Endothelial cell of umbilical vein (primary cell): ENCODE measurements around the gene TECTA. TPM values are rescaled to one million over a fixed set of nuclear protein-coding genes. Genes with fewer than 3 reads are reported as not detected.
A peak's percentile ranks its signal among the peaks of the same experiment; 100 is the strongest.

Experiments
- BruUV-seq: library from RNA; stranded (reverse); fragments of 400-500 nt; replicated peaks from 2 replicates; lab custom pipeline; 2021; lab: Mats Ljungman, UMichigan
- CTCF ChIA-PET: fragments of 300-600, 350-600 bp; sonication (Branson Sonifier 250); formaldehyde crosslinking; loops from one replicate; lab custom pipeline; 2021; ENCODE audit warnings: antibody characterized with exemption, inconsistent platforms; lab: Charles Lee
- POLR2A ChIA-PET: fragments of 300-600, 350-600 bp; sonication (Branson Sonifier 250); formaldehyde crosslinking; loops from one replicate; lab custom pipeline; 2021; ENCODE audit warnings: antibody characterized with exemption, inconsistent platforms; lab: Charles Lee
- DNase-seq: peaks from one replicate; pipeline ENCODE4 v3.0.0-alpha.2; 2011; ENCODE audit warnings: low read depth, low spot score
- FAIRE-seq: peaks from 2 replicates; lab custom pipeline; 2011; peaks lifted over from hg19 to GRCh38; lab: Jason Lieb, UNC
- H2AFZ ChIP-seq: 2 replicates; pipeline ENCODE4 v1.6.0; 2012; ENCODE audit warnings: low read depth, low read length, control low read depth, inconsistent platforms
- H3K27ac ChIP-seq: 2 replicates; pipeline ENCODE4 v1.5.1; 2011; ENCODE audit warnings: low read depth, mild to moderate bottlenecking, control low read depth, low read length, moderate library complexity; ENCODE audit not compliant: insufficient read depth
- H3K27me3 ChIP-seq, 2 experiments: 2 replicates each; pipeline versions ENCODE4 v1.6.0 to v1.6.1; 2011; ENCODE audit warnings: low read length in 2 of 2, mixed read lengths in 1 of 2; ENCODE audit not compliant: control insufficient read depth in 2 of 2, insufficient read depth in 2 of 2
- H3K36me3 ChIP-seq, 2 experiments: 2 replicates in 1 of 2; 3 replicates in 1 of 2; pipeline ENCODE4 v1.5.1; 2011; ENCODE audit warnings: low read length in 2 of 2, mild to moderate bottlenecking in 1 of 2, moderate library complexity in 1 of 2; ENCODE audit not compliant: control insufficient read depth in 2 of 2, insufficient read depth in 2 of 2; ENCODE audit errors: extremely low read depth in 1 of 2
- H3K4me1 ChIP-seq: 3 replicates; pipeline ENCODE4 v1.5.1; 2011; ENCODE audit warnings: mild to moderate bottlenecking, low read length; ENCODE audit not compliant: control insufficient read depth, insufficient read depth; ENCODE audit errors: extremely low read depth
- H3K4me2 ChIP-seq: 2 replicates; pipeline ENCODE4 v1.6.1; 2011; ENCODE audit warnings: low read length, control low read depth, mixed read lengths; ENCODE audit not compliant: insufficient read depth
- H3K4me3 ChIP-seq, 3 experiments: fragments of 200-600 bp in 1 of 3; sonication (generic), shearing (Covaris generic) in 1 of 3; replicated peaks in 1 of 3; 2 replicates each; pipeline ENCODE4 v1.5.1; 2011 to 2016; ENCODE audit warnings: control low read depth in 3 of 3, low read length in 3 of 3, mild to moderate bottlenecking in 2 of 3, inconsistent platforms in 1 of 3, low read depth in 1 of 3, moderate library complexity in 1 of 3; ENCODE audit not compliant: insufficient read depth in 1 of 3
- H3K79me2 ChIP-seq: 2 replicates; pipeline ENCODE4 v1.6.0; 2012; ENCODE audit warnings: low read length, inconsistent platforms; ENCODE audit not compliant: control insufficient read depth, insufficient read depth
- H3K9ac ChIP-seq: replicated peaks from 2 replicates; pipeline ENCODE3; 2011; ENCODE audit warnings: low read length, control low read depth; ENCODE audit not compliant: insufficient read depth; ENCODE audit errors: extremely low read depth
- H3K9me1 ChIP-seq: replicated peaks from 3 replicates; pipeline ENCODE4 v1.6.0; 2011; ENCODE audit warnings: mild to moderate bottlenecking, low read length; ENCODE audit not compliant: control insufficient read depth, insufficient read depth; ENCODE audit errors: extremely low read depth
- H3K9me3 ChIP-seq: replicated peaks from 2 replicates; pipeline ENCODE4 v1.5.1; 2012; ENCODE audit warnings: low read length, inconsistent platforms; ENCODE audit not compliant: control insufficient read depth, insufficient read depth
- H4K20me1 ChIP-seq: replicated peaks from 2 replicates; pipeline ENCODE3; 2011; ENCODE audit warnings: mild to moderate bottlenecking, low read length; ENCODE audit not compliant: control insufficient read depth, insufficient read depth; ENCODE audit errors: extremely low read depth
- CTCF ChIP-seq, 2 donors: IDR thresholded peaks; 1 replicate in 1 of 2; 2 replicates in 1 of 2; pipeline ENCODE4 v1.5.1; 2011; ENCODE audit warnings: low read length in 2 of 2, mild to moderate bottlenecking in 2 of 2, moderate library complexity in 2 of 2, control low read depth in 1 of 2, inconsistent platforms in 1 of 2, low read depth in 1 of 2; ENCODE audit not compliant: insufficient read depth in 1 of 2; ENCODE audit errors: extremely low read depth in 1 of 2
- EZH2 ChIP-seq: IDR thresholded peaks from 2 replicates; pipeline ENCODE4 v1.6.1; 2012; ENCODE audit warnings: borderline replicate concordance, low read depth, mild to moderate bottlenecking, moderate library complexity, low read length, inconsistent platforms; ENCODE audit not compliant: severe bottlenecking
- FOS ChIP-seq: IDR thresholded peaks from 2 replicates; pipeline ENCODE4 v1.6.1; 2011; ENCODE audit warnings: mild to moderate bottlenecking, low read length, moderate library complexity, borderline replicate concordance; ENCODE audit not compliant: insufficient read depth
- GATA2 ChIP-seq: IDR thresholded peaks from 2 replicates; pipeline ENCODE4 v1.7.0; 2011; ENCODE audit warnings: low read depth, mild to moderate bottlenecking, moderate library complexity, mixed read lengths, low read length; ENCODE audit not compliant: insufficient read length, insufficient read depth
- JUN ChIP-seq: IDR thresholded peaks from 2 replicates; pipeline ENCODE4 v1.6.1; 2011; ENCODE audit warnings: borderline replicate concordance, low read depth; ENCODE audit not compliant: insufficient read length, insufficient read depth
- MAX ChIP-seq: IDR thresholded peaks from 2 replicates; pipeline ENCODE4 v1.6.1; 2011; ENCODE audit not compliant: insufficient read depth, insufficient read length
- MYC ChIP-seq: IDR thresholded peaks from one replicate; pipeline ENCODE4 v1.6.1; 2011; ENCODE audit warnings: mild to moderate bottlenecking, low read depth, low read length
- POLR2A ChIP-seq: IDR thresholded peaks from 2 replicates; pipeline ENCODE4 v1.6.1; 2012; ENCODE audit warnings: low read depth, mild to moderate bottlenecking, control low read depth, low read length
- POLR2AphosphoS5 ChIP-seq: IDR thresholded peaks from 2 replicates; pipeline ENCODE4 v1.6.1; 2012; ENCODE audit warnings: low read depth, mild to moderate bottlenecking, control low read depth, low read length, moderate library complexity; ENCODE audit not compliant: insufficient read depth
- dilution Hi-C: fragments of 300-500 bp; cut with MboI; formaldehyde crosslinking; loops from one replicate; pipeline ENCODE4 v1.15.0; 2019; ENCODE audit warnings: low sequenced_read_pairs; ENCODE audit not compliant: extremely low pct_ligation_motif_present
- intact Hi-C: fragments of 100-400 bp; cut with micrococcal nuclease; formaldehyde crosslinking; loops from one replicate; pipeline ENCODE4 v1.10.0; 2022
- polyA plus RNA-seq, 4 experiments: library from polyadenylated mRNA; depleted of rRNA in 3 of 4; stranded (reverse) in 3 of 4; unstranded in 1 of 4; fragments of >200 nt; gene quantifications; 2 replicates each; pipeline versions ENCODE4 v1.2.1 to v1.2.3, GENCODE V29; 2011 to 2012; ENCODE audit warnings: missing spikeins in 1 of 4
- total RNA-seq: library from RNA; stranded (reverse); gene quantifications from 2 replicates; pipeline ENCODE4 v1.2.3, GENCODE V29; 2021

Gene TECTA
- total and polyA plus RNA-seq, 2 donors (not counting 3 experiments of a cell fraction or from before 2014, with no cell fraction given) = 0.44 to 0.69 TPM

DNA sequence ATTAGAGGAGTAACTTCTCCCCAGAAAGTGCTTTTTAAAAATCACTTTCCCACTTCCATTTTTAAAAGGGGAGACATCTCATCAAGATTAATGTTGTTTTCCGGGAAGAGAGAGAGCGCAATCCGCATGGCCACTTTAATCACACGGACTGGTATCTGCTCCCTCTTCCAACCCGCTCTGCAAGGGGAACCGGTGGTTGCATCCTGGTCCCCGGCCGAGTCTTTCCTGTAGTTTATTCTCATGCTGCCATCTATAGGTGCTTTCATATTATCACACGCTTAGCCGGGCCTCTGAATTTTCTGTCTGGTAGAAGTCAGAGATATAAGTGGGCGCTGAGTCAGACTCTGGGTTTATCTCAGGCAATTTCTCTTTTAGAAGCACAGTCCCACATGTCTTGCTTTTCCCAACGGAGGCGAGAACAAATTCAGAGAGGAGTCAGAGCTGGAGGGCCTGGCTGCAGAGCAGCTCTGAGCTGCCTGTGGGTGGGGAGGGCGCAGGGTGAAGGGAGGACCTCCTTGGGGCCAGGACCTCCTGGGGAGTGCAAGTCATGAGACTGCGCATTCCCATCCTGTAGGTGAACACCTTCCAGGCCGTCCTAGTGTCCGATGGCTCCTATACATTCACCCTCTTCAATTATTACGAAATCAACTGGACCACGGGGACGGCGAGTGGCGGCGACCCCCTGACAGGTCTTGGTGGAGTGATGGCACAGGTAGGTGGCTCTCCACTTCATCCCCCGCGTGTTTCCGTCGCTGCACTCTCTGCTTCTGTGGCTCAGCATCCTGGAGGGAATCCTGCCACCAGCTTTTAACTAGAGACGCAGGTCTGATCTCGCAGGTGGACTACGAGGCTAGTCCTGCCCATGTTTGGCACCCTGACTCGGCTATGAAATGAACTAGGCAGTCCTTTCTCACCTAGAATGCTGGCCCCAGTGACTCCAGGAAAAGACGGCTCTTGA lies 11.7 kb downstream of the TECTA start:
- Histone ChIP-seq H4K20me1 (no peaks in the 10 kb centered on the region), H2AFZ (no peak overlapping the region), H3K4me2 (no peak overlapping the region), H3K27ac (no peak overlapping the region), H3K4me3 (no peak overlapping the region), H3K9me1 (no peaks in the 10 kb centered on the region), H3K9me3 (no peaks in the 10 kb centered on the region), H3K79me2 (no peaks in the 10 kb centered on the region), H3K36me3 (no peaks in the 10 kb centered on the region), H3K27me3 (peaks cover 0 to 7% of the 10 kb centered on the region in 2 experiments), H3K9ac (no peak overlapping the region), H3K4me1 (peaks cover 8% of the 10 kb centered on the region)
- dilution Hi-C loops = no loop called here
- ChIA-PET POLR2A (no interaction called here), CTCF (interaction anchor here (1.0 to 2.4 kb wide), 3 partner anchors 168 to 453 kb away, joined by 4 to 8 read pairs (median 5); no protein-coding TSS in a partner anchor)
- no TSS peak for BruUV-seq
- intact Hi-C loops = loop anchor here (1.0 to 10.0 kb wide), 6 partner anchors 80 to 601 kb away; partner anchors contain the start of gene GRIK4
- no peak for TF ChIP-seq EZH2
- no peak for TF ChIP-seq POLR2AphosphoS5
- no peak for TF ChIP-seq MYC
- TF ChIP-seq GATA2 = no peak
- TF ChIP-seq CTCF (IDR thresholded peaks at IDR 0.05; ENCODE audit: extremely low read depth in 1 of 2, insufficient read depth in 1 of 2, low read depth in 1 of 2, low read length in 2 of 2) = peak; percentile 39 to 45
- TF ChIP-seq JUN = no peak
- TF ChIP-seq MAX = no peak
- peak; percentile 27 for TF ChIP-seq FOS
- TF ChIP-seq POLR2A = no peak
- DNase-seq (peak; percentile 54), FAIRE-seq (peak; percentile 82)
